SK-N-SH (cell line): ENCODE results near the gene ZMIZ1. TPM values are rescaled to one million over a fixed set of nuclear protein-coding genes. Genes with fewer than 3 reads are reported as not detected.

Experiments used
- CTCF ChIA-PET: fragments of 300-600, 350-600 bp; formaldehyde crosslinking; extraction: SDS; loops from one replicate; lab custom pipeline; 2021; lab: Yijun Ruan, JAX
- POLR2A ChIA-PET: fragments of 350-600 bp; sonication (Branson Sonifier 250); formaldehyde crosslinking; extraction: SDS; loops from one replicate; lab custom pipeline; 2020; ENCODE audit warnings: antibody characterized with exemption, inconsistent platforms; lab: Yijun Ruan, JAX
- DNase-seq: peaks from one replicate; pipeline ENCODE4 v3.0.0; 2012
- H2AFZ ChIP-seq: fragments of 200-600 bp; sonication (generic); 2 replicates; pipeline ENCODE4 v1.8.1; 2016; ENCODE audit warnings: antibody characterized with exemption, mild to moderate bottlenecking, low read depth
- H3F3A ChIP-seq: fragments of 200-600 bp; sonication (generic); replicated peaks from 2 replicates; pipeline ENCODE3; 2016; ENCODE audit warnings: antibody characterized with exemption, mild to moderate bottlenecking; ENCODE audit not compliant: insufficient read depth
- H3K27ac ChIP-seq, 2 experiments: fragments of 200-500 bp in 1 of 2; fragments of 200-600 bp in 1 of 2; sonication (Bioruptor generic) in 1 of 2; sonication (generic), shearing (Covaris generic) in 1 of 2; 2 replicates each; pipeline versions ENCODE4 v1.5.1 to v1.6.1; 2014 to 2016; ENCODE audit warnings: low read depth in 2 of 2, inconsistent platforms in 1 of 2, low read length in 1 of 2, mild to moderate bottlenecking in 1 of 2, mixed read lengths in 1 of 2
- H3K27me3 ChIP-seq: fragments of 200-600 bp; sonication (generic), shearing (Covaris generic); 2 replicates; pipeline ENCODE4 v1.6.1; 2016; ENCODE audit warnings: mixed run types; ENCODE audit not compliant: insufficient read depth
- H3K36me3 ChIP-seq, 2 experiments: fragments of 200-500 bp in 1 of 2; fragments of 200-600 bp in 1 of 2; sonication (Bioruptor generic) in 1 of 2; sonication (generic) in 1 of 2; replicated peaks in 1 of 2; 2 replicates each; pipeline versions ENCODE3 to v1.5.1; 2014 to 2016; ENCODE audit warnings: low read length in 1 of 2, mild to moderate bottlenecking in 1 of 2; ENCODE audit not compliant: insufficient read depth in 2 of 2, control insufficient read depth in 1 of 2
- H3K4me1 ChIP-seq, 2 experiments: fragments of 200-500 bp in 1 of 2; fragments of 200-600 bp in 1 of 2; sonication (Bioruptor generic) in 1 of 2; sonication (generic), shearing (Covaris generic) in 1 of 2; 2 replicates each; pipeline versions ENCODE4 v1.5.1 to v1.6.1; 2014 to 2016; ENCODE audit warnings: low read depth in 1 of 2, low read length in 1 of 2, mixed run types in 1 of 2; ENCODE audit not compliant: insufficient read depth in 2 of 2, control insufficient read depth in 1 of 2
- H3K4me2 ChIP-seq: fragments of 200-600 bp; sonication (generic), shearing (Covaris generic); 2 replicates; pipeline ENCODE4 v1.6.1; 2017; ENCODE audit warnings: mixed run types
- H3K4me3 ChIP-seq, 2 experiments: fragments of 200-500 bp in 1 of 2; fragments of 200-600 bp in 1 of 2; sonication (Bioruptor generic) in 1 of 2; sonication (generic), shearing (Covaris generic) in 1 of 2; 2 replicates each; pipeline versions ENCODE4 v1.5.1 to v1.8.1; 2014 to 2016; ENCODE audit warnings: low read depth in 2 of 2, inconsistent platforms in 1 of 2, low read length in 1 of 2, mild to moderate bottlenecking in 1 of 2, mixed read lengths in 1 of 2, moderate library complexity in 1 of 2
- H3K79me2 ChIP-seq: fragments of 200-600 bp; sonication (generic); 2 replicates; pipeline ENCODE4 v1.8.1; 2017; ENCODE audit warnings: mild to moderate bottlenecking; ENCODE audit not compliant: insufficient read depth
- H3K9ac ChIP-seq: fragments of 200-600 bp; sonication (generic); 2 replicates; pipeline ENCODE4 v1.6.1; 2017; ENCODE audit warnings: mixed run types
- H3K9me2 ChIP-seq: fragments of 200-600 bp; sonication (generic); 2 replicates; pipeline ENCODE4 v1.6.1; 2017; ENCODE audit warnings: mixed run types
- H3K9me3 ChIP-seq: fragments of 200-600 bp; sonication (generic); 2 replicates; pipeline ENCODE4 v1.6.1; 2017; ENCODE audit warnings: mixed run types, mild to moderate bottlenecking, moderate library complexity
- H4K20me1 ChIP-seq: fragments of 200-600 bp; sonication (generic); 2 replicates; pipeline ENCODE4 v1.6.1; 2017; ENCODE audit warnings: mild to moderate bottlenecking, mixed run types; ENCODE audit not compliant: insufficient read depth
- CHD2 ChIP-seq: fragments of 150-350 bp; IDR thresholded peaks from 2 replicates; pipeline ENCODE4 v1.6.1; 2018; ENCODE audit warnings: low read length; ENCODE audit not compliant: partially characterized antibody
- FOXJ3 ChIP-seq: sonication (generic); formaldehyde crosslinking; IDR thresholded peaks from 2 replicates; pipeline ENCODE4 v1.5.1; 2020; ENCODE audit warnings: mild to moderate bottlenecking, missing genetic modification reagents
- FOXM1 ChIP-seq: IDR thresholded peaks from 2 replicates; pipeline ENCODE4 v1.4.0; 2012; ENCODE audit warnings: low read depth, mild to moderate bottlenecking
- GABPA ChIP-seq: IDR thresholded peaks from 2 replicates; pipeline ENCODE4 v1.4.0; 2012; ENCODE audit warnings: low read depth, mild to moderate bottlenecking
- GATA2 ChIP-seq: sonication (generic); formaldehyde crosslinking; IDR thresholded peaks from 2 replicates; pipeline ENCODE4 v1.5.0; 2020; ENCODE audit warnings: mild to moderate bottlenecking, missing genetic modification reagents
- IRF3 ChIP-seq: fragments of 150-350 bp; IDR thresholded peaks from 2 replicates; pipeline ENCODE4 v1.6.1; 2016; ENCODE audit warnings: mild to moderate bottlenecking, low read depth, low read length
- JUND ChIP-seq: IDR thresholded peaks from 2 replicates; pipeline ENCODE4 v1.4.0; 2012
- MEF2A ChIP-seq: IDR thresholded peaks from 2 replicates; pipeline ENCODE4 v1.4.0; 2012; ENCODE audit warnings: low read depth, borderline replicate concordance
- MXI1 ChIP-seq: IDR thresholded peaks from 2 replicates; pipeline ENCODE4 v1.6.1; 2012; ENCODE audit warnings: mild to moderate bottlenecking, low read depth, low read length, improper control_type of control experiment
- NFIC ChIP-seq: IDR thresholded peaks from 2 replicates; pipeline ENCODE4 v1.4.0; 2012; ENCODE audit warnings: borderline replicate concordance
- NRF1 ChIP-seq: IDR thresholded peaks from 2 replicates; pipeline ENCODE4 v1.6.1; 2012; ENCODE audit warnings: low read depth, mild to moderate bottlenecking, low read length
- PBX3 ChIP-seq: IDR thresholded peaks from 2 replicates; pipeline ENCODE4; 2012
- RCOR1 ChIP-seq: fragments of 150-350 bp; IDR thresholded peaks from 2 replicates; pipeline ENCODE4 v1.6.1; 2017; ENCODE audit warnings: antibody characterized with exemption, low read length
- RFX5 ChIP-seq: IDR thresholded peaks from 2 replicates; pipeline ENCODE4 v1.6.1; 2012; ENCODE audit warnings: mild to moderate bottlenecking, improper control_type of control experiment, low read length
- SMC3 ChIP-seq: IDR thresholded peaks from 2 replicates; pipeline ENCODE4 v1.6.1; 2012; ENCODE audit warnings: low read depth, low read length, improper control_type of control experiment
- TEAD4 ChIP-seq: IDR thresholded peaks from 2 replicates; pipeline ENCODE4 v1.4.0; 2012; ENCODE audit warnings: mild to moderate bottlenecking, borderline replicate concordance; ENCODE audit not compliant: insufficient read depth
- WGBS: methylation state at CpG from one replicate; pipeline ENCODE4 v1.1.6; 2017; ENCODE audit warnings: low lambda C conversion rate; 5-methylcytosine and 5-hydroxymethylcytosine counted together
- polyA plus RNA-seq, 3 experiments: library from polyadenylated mRNA; depleted of rRNA; stranded (reverse); fragments of >200 nt; gene quantifications; 2 replicates each; pipeline ENCODE4 v1.2.3, GENCODE V29; 2012

ZMIZ1 gene
- polyA plus RNA-seq, 1 of the 3 experiments (the other 2 are of a cell fraction): 23.5 TPM

- peaks cover 100% of the 10 kb centered on the region for H4K20me1 ChIP-seq
- H3K79me2 ChIP-seq: peaks cover 100% of the 10 kb centered on the region
- CTCF ChIA-PET: interaction anchor here (1.0 to 3.0 kb wide), 4 partner anchors 10 to 273 kb away, joined by 3 to 19 read pairs (median 4); partner anchors contain the start of gene ZMIZ1
These were observed 9.7 kb downstream of the ZMIZ1 start for GRCh38 chr10:79078367-79079053.

GRCh38 chr10:79079054-79079397 is 10.3 kb downstream of the ZMIZ1 start:
- no peak for TF ChIP-seq FOXM1
- TF ChIP-seq RCOR1: no peak
- no peak for TF ChIP-seq TEAD4
- TF ChIP-seq SMC3: no peak
- TF ChIP-seq FOXJ3 (CRISPR knock-in tag): no peak
- no peak for TF ChIP-seq MEF2A
- no peak for TF ChIP-seq NRF1
- TF ChIP-seq RFX5: no peak
- TF ChIP-seq JUND: no peak
- no peak for TF ChIP-seq IRF3
- Histone ChIP-seq H4K20me1 (peaks cover 100% of the 10 kb centered on the region), H2AFZ (no peak overlapping the region), H3K27me3 (no peaks in the 10 kb centered on the region), H3K9me2 (no peaks in the 10 kb centered on the region), H3K4me2 (peak overlapping the region; percentile 71; the same call in 1 of the 2 replicates), H3K4me3 (no peak overlapping the region), H3K36me3 (no peaks in the 10 kb centered on the region), H3K79me2 (peaks cover 100% of the 10 kb centered on the region), H3K27ac (peak overlapping the region; percentile 26 to 66; a peak in 3 of 4 replicates), H3K9me3 (no peaks in the 10 kb centered on the region), H3K4me1 (peaks cover 59 to 87% of the 10 kb centered on the region in 2 experiments), H3F3A (peaks cover 11% of the 10 kb centered on the region), H3K9ac (no peak overlapping the region)
- DNase-seq: no peak
- POLR2A ChIA-PET: no interaction called here
- WGBS: 82% methylated on average over 1 of the region's 1 CpG
- CTCF ChIA-PET: interaction anchor here (1.2 to 3.0 kb wide), 2 partner anchors 78 to 116 kb away, joined by 3 to 19 read pairs; no protein-coding TSS in a partner anchor

More at GRCh38 chr10:79078367-79079053, 9.7 kb downstream of the ZMIZ1 start:
- no peak overlapping the region; a peak in 2 of 4 replicates for H3K27ac ChIP-seq
- no peaks in the 10 kb centered on the region for H3K27me3 ChIP-seq
- no peaks in the 10 kb centered on the region for H3K36me3 ChIP-seq
- no peaks in the 10 kb centered on the region for H3K9me2 ChIP-seq
- DNase-seq: no peak
- H3K4me2 ChIP-seq: peak overlapping the region; percentile 71; the same call in 1 of the 2 replicates
- H2AFZ ChIP-seq: no peak overlapping the region
- TF ChIP-seq GATA2 (CRISPR knock-in tag): no peak
- no peak for TF ChIP-seq MXI1
- no peak for TF ChIP-seq FOXJ3 (CRISPR knock-in tag)
- TF ChIP-seq NFIC: no peak
- TF ChIP-seq GABPA: no peak
- no peak for TF ChIP-seq MEF2A
- TF ChIP-seq PBX3: no peak
- TF ChIP-seq CHD2: no peak
- H3K9ac ChIP-seq: no peak overlapping the region
- H3F3A ChIP-seq: peaks cover 11% of the 10 kb centered on the region
- peaks cover 57 to 87% of the 10 kb centered on the region in 2 experiments for H3K4me1 ChIP-seq
- H3K4me3 ChIP-seq: no peak overlapping the region
- WGBS: 91% methylated on average over 8 of the region's 8 CpGs
- POLR2A ChIA-PET: interaction anchor here (0.7 kb wide), 1 partner anchor 167 kb away, joined by 3 read pairs; no protein-coding TSS in a partner anchor
- no peaks in the 10 kb centered on the region for H3K9me3 ChIP-seq
